LNCAP (cell line): ENCODE measurements around the gene ABO.
"Not testable (repeated sequence)": the region's sequence is repeated elsewhere in the genome, so short reads cannot be mapped to it uniquely, and the experiment has no call there.

Experiments used
- CTCF ChIP-seq: fragments of 450-650 bp; IDR thresholded peaks from 2 replicates; pipeline ENCODE4 v1.5.1; 2017; ENCODE audit warnings: mild to moderate bottlenecking

The ABO gene

DNA sequence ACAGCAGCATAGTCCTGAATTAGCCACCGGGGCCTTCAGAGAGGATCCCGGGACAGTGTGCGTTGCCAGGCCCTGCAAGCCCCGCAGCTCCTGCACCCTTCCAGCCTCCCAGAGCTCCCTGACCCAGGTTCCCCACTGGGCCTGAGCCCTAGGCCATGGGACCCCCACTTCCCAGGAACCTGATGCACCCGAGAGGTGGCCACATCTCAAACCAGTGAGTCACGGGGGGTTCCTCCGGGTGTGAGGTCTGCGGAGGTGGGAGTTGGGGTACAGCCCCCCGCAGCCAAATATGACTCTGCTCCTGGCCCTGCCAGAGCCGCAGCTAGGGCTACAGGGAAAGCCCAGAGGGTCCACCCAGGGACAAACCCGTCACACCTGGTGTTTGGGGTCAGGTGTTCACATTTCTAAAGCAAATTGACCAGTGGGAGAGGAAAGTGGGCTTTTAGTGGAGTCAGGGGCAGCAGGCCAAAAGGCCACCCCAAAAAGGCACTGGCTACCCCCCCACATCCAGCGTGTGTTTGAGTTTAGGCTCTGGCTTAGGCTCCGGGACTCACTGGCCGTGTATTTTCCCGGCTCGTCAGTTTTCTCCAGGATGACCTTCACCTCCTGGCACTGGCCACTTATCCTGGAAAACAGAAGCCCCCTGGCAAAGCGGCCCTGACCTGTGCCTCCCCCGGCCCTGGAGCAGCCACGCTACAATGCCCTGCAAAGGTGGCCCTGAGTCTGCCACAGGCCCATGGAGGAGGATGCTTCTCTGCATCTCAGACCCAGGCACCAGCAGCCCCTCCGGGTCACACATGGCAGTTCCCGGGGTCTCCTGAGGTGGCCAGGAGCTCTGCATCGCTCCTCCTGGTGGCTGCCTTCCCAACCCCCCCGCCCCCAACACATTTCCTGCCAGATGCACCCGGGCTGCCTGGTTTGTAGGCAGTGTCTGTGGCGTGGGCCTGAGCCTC lies 48.5 kb downstream of the ABO start:
- no peak for TF ChIP-seq CTCF

GRCh38 chr9:133225171-133226011 lies 49.6 kb downstream of the ABO start:
- TF ChIP-seq CTCF = no peak

GRCh38 chr9:133224762-133225161 lies 50.2 kb downstream of the ABO start:
- no peak for TF ChIP-seq CTCF

GRCh38 chr9:133221177-133221809 lies 53.7 kb downstream of the ABO start:
- no peak for TF ChIP-seq CTCF

GRCh38 chr9:133210609-133211008 lies 64.4 kb downstream of the ABO start:
- no peak for TF ChIP-seq CTCF

- TF ChIP-seq CTCF = no peak
Observed at GRCh38 chr9:133210202-133210532, 64.8 kb downstream of the ABO start.

DNA sequence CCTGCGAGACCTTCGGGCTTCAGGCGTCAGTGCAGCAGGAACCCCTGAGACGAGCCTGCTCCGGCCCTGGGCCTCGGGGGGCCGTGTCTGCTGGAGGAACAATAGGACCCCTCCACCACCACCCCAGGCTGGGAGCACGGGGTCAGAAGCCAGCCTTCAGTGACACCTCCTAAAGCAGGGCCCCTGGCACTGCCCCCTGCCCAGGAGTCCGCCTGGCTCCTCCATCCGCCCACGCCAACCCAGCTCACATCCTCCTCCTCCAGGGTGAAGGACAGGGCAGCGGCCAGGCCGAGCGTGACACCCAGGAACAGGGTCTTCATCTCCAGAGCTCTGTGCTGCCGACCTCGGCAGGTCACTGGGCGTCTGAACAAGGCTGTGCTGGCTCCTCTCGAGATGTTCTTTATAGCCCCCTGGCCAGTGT lies 66.1 kb downstream of the ABO start, which contains the start of gene OBP2B:
OBP2B (minus strand) TSS at position 371 of the 421 bp plus-strand sequence; CDS start at position 320, 51 bp downstream.
- not testable (repeated sequence) for TF ChIP-seq CTCF
